VCaP (cell line): Measurements from ENCODE around the gene CCR9.

Source experiments
- H3K27ac ChIP-seq: fragments of 450-650 bp; 2 replicates; pipeline ENCODE4 v1.5.1; 2017
- CTCF ChIP-seq: fragments of 450-650 bp; conservative IDR thresholded peaks from 2 replicates; pipeline ENCODE4 v1.5.1; 2017; ENCODE audit warnings: mild to moderate bottlenecking, moderate library complexity

CCR9 gene

DNA sequence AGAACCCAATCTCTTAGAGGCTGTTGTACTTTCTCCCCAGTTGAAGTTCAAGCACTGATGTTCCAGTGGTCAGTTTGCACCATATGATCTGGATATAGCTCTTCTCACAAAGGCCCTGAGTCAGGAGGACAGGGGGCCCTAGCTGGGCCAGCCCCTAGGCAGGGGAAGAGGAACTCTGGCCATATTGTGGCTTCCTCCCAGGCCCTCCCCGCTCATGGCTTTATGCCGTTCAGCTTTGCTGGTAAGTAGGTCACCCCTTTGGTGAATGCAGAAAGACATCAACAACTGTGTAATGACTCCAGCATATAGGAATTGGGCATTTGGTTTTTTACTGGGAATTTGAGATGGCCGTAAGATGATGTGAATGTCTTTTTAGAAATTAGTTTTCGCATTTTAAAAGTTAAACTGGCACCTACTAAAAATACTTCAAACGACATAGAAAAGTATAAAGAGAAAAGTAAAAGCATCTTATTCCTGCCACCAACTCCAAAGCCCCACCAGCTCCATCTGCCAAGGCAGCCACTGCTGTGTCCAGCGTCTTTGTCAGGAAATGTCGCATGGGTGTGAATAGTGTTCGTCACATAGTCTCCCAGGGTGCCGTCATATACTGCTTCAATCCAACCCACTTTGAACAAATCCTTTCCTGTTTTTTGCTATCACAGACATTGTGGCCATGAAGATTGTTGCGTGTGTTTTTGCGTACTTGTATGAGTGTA, 25.3 kb downstream of the CCR9 start:
- no peak for TF ChIP-seq CTCF
- H3K27ac ChIP-seq: no peak overlapping the region

DNA sequence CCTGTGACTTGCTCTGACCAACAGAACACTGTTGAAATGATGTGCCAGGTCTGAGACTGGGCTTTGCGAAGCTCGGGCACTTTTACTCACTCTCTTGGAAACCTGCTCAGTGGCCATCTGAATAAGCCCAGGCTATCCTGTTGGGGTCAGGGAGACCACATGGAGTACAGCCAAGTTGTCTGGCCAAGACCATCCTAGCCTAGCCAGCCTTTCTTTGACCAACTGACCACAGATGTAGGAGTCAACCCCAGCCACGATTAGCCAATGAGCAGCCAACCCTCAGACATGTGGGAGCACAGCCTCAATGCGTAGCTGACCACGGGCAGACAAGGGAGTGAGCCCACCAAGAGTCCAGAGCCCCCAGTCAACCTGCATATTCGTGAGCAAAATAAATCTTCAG, 26.1 kb downstream of the CCR9 start:
- no peak for TF ChIP-seq CTCF
- no peak overlapping the region for H3K27ac ChIP-seq

DNA sequence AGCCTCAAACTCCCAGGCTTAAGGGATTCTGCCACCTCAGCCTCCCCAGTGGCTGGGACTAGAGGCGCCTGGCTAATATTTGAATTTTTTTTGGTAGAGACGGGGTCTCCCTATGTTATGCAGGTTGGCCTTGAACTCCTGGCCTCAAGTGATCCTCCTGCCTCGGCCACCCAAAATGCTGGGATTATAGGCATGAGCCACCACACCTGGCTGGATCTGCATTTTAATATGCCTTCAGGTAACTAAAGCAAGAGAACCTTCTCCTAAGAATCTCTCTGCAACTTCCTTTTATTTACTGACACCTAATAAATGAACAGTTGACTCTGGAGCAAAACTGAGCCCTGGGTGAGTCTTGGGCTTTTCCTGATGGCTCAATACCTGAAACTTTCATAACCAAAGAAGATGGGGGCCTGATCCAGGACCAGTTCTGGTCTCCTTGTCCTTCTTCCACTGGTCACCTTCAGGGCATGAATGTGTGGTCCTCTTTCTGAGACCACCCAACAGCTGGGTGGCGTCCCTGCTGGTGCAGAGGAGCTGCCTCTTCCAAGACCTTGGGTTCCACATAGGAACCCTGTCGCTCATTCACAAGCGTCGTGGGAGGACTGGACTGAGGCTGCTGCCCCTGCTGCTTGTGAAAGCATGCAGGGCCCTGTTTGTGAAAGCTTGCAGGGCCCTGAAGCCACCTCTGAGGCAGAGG, 28.2 kb downstream of the CCR9 start:
- TF ChIP-seq CTCF: no peak
- H3K27ac ChIP-seq: no peak overlapping the region

DNA sequence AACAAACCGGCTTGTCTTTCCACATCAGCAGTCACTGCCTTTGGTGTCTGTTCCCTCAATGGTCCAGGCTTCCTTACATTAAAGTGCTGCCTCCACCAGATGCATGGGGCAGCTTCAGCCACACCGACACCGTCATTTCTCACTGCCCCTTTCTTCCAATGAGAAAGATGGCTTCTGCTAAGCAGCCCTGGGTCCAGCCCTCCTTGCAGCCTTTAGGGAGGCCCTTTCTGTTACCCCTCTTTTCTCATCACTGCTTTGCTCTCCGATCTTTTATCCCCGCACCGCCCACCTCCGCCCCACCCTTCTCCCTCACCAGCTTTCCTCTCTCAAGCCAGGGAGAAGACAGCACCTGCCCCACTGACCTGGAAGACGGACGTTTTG, 28.7 kb downstream of the CCR9 start:
- no peak for TF ChIP-seq CTCF
- H3K27ac ChIP-seq: no peak overlapping the region

GRCh38 chr3:45915518-45916231, 29.3 kb downstream of the CCR9 start:
- TF ChIP-seq CTCF: no peak
- H3K27ac ChIP-seq: no peak overlapping the region

DNA sequence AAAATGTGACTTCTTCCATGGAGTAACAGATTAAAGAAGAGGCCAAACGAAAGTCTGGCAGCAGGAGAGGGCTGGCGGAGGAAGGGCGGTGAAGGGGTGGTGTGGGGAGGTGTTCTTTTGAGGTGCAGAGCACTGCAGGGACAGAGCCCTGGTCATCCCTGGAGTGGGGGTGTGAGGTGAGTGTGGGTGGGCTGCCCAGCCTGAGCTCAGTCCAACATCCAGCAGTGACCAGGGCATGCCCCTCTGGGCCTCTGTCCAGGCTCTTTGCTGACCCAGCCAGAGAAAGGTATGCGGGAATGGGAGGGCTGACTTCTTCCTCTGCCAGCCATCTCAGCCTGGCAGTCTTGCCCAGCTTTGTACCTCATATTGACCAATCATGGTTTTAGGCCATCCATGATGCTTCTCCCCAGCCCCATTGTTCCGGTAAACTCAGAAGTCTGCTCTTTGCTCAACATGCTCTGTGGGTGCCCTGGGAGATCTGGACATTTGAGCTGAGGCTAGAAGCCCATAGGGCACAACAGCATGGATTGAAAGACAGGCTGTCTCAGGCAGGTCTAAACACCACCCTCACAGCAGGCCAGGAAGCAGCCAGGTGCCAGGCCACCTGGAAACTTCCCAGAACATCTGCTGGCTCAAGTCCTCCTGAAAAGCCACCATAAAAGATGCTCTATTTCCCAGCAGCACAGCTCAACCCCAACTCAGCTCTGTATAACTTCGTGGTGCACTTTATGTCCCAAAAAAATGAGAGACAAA, 31.0 kb downstream of the CCR9 start:
- no peak for TF ChIP-seq CTCF
- no peak overlapping the region for H3K27ac ChIP-seq
